ENCODE data around the gene P2RY8.
"Not testable (repeated sequence)": the region's sequence is repeated elsewhere in the genome, so short reads cannot be mapped to it uniquely, and the experiment has no call there.

The P2RY8 gene

DNA sequence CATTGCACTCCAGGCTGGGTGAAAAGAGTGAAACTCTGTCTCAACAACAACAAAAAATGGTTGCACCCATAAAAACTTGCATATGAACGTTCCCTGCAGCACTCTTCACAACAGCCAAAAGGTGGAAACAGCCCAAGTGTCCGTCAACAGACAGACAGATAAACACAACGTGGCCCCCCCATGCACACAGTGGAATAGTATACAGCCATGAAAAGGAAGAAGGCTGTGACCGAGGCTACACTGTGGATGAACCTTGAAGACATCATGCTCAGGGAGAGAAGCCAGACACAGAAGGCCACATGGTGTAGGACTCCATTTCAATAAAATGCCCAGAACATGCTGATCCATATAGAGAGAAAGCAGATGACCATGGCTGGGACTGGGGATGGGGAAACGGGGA lies 50.8 kb downstream of the P2RY8 start:
- no peak for DNase-seq

DNA sequence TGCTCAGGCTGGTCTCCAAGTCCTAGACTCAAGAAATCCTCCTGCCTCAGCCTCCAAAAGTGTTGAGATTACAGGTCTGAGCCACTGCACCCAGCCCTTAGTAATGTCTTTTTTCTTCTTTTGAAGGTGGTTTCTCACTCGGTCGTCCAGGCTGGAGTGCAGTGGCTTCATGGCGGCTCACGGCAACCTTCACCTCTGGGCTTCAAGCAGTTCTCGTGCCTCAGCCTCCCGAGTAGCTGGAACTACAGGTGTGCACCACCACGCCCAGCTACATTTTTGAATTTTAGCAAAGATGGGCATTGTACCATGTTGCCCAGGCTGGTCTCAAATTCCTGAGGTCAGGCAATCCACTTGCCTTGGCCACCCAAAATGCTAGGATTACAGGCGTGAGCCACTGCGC lies 52.0 kb downstream of the P2RY8 start:
- peak in 1 of 4 experiments; percentile 26 for DNase-seq

DNA sequence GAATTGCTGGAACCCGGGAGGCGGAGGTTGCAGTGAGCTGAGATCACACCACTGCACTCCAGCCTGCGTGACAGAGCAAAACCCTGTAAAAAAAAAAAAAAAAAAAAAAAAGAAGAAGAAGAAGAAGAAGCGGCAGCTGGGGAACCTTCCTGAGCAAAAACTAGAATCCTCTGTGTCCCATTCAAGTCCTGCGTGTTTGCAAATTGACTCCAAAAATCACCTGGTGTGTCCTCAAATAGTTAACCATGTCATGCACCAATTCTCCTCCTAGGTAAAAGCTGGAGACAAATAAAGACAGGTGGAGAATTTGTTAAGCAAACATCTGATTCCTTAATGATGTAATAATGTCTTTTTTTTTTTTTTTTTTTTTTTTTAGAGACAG lies 52.4 kb downstream of the P2RY8 start:
- DNase-seq = peak; percentile 38 to 68 (median 52)

DNA sequence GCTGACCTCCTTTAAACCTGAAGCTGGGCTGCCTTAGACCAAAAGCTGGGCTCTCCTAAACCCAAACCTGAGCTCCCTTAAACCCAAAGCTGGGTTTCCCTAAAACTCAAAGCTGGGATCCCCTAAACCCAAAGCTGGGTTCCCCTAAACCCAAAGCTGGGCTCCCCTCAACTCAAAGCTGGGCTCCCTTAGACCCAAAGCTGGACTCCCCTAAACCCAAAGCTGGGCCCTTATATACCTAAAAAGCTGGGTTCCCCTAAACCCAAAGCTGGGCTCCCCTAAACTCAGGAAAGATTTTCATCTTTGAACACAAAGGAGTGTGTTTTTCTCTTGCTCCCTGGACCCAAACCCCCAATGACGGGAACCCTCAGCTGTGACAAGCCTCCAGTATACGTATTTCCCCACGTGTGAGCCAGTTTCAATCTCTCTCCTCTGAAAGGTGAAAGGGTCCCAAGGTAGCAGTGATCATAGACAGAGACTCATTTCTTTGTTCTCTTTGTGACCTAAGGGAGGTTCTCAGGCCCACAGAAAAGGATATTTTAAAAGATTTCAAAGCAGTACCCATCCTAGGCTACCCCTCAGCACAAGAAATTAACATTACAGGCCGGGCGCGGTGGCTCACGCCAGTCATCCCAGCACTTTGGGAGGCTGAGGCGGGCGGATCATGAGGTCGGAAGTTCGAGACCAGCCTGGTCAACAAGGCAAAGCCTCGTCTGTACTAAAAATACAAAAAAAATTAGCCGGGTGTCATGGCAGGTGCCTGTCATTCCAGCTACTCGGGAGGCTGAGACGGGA lies 52.9 kb downstream of the P2RY8 start:
- no peak for DNase-seq

DNA sequence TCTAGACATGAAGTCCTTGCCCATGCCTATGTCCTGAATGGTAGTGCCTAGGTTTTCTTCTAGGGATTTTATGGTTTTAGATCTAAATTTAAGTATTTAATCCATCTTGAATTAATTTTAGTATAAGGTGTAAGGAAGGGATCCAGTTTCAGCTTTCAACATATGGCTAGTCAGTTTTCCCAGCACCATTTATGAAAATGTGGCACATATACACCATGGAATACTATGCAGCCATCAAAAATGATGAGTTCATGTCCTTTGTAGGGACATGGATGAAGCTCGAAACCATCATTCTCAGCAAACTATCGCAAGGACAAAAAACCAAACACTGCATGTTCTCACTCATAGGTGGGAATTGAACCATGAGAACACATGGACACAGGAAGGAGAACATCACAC lies 54.5 kb downstream of the P2RY8 start:
- DNase-seq = not testable (repeated sequence)

DNA sequence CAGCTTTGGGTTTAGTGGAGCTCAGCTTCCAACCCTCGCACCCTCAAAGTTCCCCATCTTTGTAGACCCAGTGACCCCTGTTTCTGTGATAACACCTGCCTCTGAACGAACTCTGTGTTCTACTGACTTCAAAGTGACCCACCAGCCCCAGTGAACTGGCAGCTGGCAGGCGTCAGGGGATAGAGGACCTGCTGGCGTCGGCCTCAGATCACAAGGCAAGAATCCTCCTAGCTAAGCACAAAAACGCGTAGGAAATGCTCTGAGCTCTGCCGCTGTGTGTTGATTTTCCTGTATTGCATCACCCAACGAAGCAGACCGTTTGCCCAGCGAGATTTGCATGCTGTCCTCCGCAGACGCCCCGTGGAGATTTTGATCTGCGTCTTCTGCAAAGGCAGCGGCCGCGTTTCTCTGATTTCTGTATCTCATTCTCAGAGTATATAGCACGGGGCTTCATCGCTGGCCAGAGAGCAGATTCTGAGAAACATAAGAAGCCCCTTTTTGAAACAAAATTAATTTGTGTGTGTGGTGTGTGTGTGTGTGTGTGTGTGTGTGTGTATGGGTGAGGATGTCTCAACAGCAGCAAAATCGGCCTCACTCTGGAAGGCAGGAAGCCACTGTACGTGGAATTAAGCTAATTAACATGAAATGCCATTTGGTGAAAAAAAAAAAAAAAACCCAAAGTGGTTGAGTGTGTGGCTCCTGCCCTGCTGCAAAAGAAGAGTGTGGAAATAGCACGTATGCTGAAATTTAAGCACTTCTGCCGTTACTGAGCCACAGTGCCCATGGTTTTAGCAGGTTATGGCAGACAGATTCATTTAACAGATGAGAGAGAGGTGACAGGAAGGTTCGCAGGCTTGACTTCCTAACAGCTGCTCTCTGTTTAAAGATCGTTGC lies 55.1 kb downstream of the P2RY8 start:
- DNase-seq = peak; percentile 93 to 97 (median 95)

DNA sequence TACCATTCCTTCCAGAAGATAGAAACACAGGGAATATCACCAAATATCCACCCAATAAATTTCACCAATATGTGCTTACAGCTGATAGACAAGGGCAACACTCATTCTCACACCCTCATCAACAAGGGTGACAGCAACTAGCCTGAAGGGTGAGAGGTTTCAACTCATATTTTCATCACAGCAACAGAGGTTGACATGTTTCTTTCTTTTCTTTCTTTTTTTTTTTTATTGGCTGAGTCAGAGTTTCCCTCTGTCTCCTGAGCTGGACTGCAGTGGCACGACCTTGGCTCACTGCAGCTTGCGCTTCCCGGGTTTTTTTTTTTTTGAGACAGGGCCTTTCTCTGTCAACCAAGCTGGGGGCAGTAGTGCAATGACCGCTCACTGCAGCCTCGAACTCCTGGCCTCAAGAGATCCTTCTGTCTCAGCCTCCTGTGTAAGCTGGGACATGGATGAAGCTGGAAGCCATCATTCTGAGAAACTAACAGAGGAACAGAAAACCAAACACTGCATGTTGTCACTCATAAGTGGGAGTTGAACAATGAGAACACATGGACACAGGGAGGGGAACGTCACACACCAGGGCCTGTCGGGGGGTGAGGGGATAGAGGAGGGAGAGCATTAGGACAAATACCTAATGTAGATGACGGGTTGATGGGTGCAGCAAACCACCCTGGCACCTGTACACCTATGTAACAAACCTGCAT lies 56.8 kb downstream of the P2RY8 start:
- DNase-seq = peak in 1 of 4 experiments; percentile 44

DNA sequence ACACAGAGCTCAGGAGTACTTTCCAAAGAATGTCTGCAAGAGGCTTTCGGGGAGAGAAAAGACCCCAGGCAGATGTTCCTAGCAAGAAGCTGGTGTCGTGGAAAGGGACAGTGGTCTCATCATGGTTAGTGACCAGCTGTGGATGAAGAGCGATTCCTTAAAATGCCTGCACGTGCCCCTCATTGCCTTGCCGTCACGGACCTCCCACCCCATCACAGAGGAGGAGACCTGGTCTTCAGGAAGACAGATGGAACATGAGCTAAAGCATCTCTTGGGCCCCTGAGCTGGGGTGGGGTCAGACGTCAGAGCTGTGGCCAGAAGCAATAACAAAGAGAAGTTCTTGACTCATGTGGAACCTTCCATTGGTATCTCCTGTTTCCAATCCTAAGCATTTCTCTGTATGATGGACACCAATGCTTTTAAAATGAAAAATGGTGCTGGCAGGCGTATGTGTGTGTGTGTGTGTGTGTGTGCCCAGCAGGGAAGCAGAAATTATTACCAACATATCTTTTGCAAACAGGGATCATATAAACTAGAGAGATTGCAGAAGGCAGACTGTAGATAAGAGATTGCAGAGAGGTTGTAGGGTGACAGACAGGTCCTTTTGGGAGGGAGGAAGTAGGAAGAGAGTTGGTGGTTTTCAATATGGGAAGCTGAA lies 59.1 kb downstream of the P2RY8 start:
- no peak for DNase-seq

DNA sequence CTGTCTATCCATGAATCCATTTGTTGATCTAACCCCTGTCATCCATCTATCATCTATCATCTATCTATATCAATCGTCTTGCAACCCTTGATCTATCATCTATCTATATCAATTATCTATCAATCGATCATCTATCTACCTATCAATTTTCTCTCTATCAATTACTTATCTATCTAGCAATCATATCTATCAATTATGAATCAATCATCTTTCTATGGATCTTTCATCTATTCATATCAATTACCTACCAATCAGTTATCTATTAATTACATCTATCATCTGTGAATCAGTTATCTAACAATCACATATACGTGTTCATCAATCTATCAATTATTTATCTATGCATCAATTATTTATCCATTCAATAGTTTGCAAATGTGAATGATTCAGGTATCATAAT lies 59.8 kb downstream of the P2RY8 start:
- DNase-seq = no peak

DNA sequence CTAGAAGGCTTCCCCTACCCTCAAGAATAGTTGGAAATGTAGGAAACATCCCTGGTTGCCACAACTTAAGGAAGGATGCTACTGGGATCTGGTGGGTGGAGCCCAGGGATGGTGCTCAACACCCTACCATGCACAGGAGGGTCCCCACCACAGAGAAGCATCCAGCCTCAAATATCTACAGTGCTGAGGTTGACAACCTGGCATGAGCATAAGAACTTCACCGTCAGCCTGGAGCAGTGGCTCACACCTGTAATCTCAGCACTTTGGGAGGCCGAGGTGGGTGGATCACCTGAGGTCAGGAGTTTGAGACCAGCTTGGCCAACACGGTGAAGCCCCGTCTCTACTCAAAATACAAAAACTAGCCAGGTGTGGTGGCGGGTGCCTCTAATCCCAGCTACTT lies 60.3 kb downstream of the P2RY8 start:
- DNase-seq = no peak

DNA sequence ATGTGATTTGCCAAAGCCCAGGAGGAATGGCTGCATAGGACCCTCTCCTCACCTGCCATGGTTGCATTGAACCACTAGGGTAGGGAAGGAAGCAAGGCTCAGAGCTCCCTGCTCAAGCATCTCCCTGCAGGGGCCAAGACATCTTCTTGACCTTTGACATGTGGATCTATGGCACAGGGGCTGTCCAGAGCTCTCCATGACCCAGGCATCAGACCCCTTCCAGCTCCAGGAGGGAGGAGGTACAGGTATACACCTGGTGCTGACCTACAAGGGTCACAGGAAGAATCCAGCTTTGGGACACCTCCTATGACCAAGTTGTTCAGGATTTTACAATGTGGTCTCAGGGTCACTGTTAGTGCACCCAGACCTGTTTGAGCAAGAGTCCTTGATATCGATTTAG lies 61.1 kb downstream of the P2RY8 start:
- DNase-seq = no peak

DNA sequence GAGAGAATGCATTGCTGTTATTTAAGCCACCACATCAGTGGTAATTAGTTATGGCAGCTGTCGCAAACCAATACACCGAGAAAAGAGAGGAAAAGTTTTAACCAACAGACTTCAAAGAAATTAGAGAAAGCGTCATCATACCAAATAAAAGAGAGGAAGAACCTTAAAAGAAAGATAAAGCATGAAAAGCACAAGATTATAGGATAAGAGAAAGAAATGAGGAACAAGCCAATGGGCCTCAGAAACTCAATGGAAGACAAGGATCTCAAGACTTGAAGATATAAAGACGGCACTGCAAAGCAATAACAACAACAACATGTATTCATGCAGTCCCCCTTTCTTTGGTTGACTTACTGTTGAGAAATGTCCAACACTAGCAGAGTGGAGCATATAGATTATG lies 61.5 kb downstream of the P2RY8 start:
- DNase-seq = no peak

DNA sequence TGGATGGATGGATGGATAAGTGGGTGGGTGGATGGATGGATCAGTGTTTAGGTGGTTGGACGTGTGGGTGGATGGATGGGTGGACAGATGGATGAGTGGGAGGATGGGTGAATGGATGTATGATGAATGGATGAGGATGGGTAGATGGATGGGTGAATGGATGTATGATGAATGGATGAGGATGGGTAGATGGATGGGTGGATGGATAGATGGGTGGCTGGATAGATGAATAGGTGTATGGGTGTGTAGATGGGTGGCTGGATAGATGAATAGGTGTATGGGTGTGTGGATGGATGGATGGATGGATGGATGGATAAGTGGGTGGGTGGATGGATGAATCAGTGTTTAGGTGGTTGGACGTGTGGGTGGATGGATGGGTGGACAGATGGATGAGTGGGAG lies 62.4 kb downstream of the P2RY8 start:
- not testable (repeated sequence) for DNase-seq

DNA sequence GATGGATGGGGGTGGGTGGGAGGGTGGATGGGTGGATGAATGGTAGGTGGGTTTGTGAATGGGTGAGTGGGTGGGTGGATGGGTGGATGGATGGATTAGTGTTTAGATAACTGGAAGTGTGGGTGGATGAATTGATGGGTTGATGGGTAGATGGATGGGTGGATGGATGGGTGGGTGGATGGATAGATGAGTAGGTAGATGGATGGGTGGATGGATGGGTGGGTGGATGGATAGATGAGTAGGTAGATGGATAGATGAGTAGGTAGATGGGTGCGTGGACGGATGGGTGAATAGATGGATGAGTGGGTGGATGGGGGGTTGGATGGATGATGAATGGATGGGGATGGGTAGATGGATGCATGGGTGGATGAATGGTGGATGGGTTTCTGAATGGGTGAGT lies 64.0 kb downstream of the P2RY8 start:
- no peak for DNase-seq

DNA sequence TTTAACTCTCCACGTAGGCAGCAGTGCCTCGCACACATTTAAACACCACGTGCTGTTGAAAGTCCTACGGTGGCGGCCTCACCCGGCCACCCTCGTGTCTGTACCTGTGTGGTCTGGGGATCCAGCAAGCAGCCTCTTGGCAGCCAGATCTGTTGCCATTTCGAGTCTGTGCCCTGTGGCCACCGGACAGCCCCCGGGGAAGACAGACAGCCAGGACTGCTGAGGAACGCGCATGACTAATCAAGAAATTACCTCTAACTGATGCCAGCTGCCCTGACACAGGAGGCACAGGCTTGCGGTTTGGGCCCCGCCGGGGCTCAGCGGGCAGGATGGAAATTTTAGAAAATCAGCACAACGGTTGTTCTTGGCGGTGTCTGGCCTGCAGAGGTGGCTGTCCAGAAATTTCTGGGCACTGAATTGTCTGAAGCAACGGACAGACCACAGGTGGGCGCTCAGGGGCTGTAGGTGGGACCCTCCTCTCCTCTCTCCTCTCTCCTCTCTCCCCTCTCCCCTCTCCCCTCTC lies 68.7 kb downstream of the P2RY8 start:
- peak in 3 of 4 experiments; percentile 27 to 46 (median 27) for DNase-seq

DNA sequence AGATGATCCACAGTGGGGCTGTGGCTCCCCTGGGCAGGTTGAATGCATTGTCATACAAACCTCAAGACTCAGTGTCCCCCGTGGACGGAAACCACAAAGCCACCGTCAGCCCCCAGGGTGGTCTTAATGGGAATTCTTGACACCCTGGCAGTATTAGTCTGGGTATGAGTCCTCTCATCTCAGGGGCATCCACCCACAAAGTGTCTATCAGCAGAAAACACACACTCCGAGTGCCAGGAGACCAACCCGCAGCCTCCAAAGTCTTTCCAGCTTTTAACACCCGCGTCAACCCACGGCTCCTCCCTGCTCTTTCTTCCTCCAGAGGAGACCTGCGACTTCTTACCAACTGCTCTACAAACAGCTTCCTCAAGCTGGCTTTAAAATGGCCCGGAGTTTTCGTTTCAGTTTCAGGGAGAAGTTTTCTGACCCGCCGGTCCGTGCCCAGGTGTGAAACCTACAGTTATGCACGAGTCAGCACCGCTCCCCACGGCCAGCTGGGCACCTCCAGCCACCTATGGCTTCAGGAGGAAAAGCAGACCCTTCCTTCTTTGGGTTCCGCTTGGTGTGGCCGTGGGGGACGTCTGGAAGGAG lies 69.9 kb downstream of the P2RY8 start:
- peak; percentile 55 to 71 (median 64) for DNase-seq

DNA sequence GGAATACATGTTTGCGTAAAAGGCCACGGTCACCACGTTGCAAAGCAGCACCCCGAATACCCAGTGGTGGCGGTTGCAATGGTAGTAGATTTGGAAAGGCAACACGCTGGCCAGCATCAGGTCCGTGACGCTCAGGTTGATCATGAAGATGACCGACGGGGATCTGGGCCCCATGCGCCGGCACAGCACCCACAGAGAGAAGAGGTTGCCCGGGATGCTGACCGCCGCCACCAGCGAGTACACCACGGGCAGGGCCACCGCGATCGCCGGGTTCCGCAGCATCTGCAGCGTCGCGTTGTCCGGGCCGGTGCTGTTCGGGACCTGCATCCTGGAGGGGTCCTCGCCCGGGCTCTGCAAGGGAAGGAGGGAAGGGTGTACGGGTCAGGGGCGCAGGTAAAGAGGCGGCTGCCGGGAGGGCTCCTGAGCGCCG lies 70.7 kb downstream of the P2RY8 start:
- no peak for DNase-seq

DNA sequence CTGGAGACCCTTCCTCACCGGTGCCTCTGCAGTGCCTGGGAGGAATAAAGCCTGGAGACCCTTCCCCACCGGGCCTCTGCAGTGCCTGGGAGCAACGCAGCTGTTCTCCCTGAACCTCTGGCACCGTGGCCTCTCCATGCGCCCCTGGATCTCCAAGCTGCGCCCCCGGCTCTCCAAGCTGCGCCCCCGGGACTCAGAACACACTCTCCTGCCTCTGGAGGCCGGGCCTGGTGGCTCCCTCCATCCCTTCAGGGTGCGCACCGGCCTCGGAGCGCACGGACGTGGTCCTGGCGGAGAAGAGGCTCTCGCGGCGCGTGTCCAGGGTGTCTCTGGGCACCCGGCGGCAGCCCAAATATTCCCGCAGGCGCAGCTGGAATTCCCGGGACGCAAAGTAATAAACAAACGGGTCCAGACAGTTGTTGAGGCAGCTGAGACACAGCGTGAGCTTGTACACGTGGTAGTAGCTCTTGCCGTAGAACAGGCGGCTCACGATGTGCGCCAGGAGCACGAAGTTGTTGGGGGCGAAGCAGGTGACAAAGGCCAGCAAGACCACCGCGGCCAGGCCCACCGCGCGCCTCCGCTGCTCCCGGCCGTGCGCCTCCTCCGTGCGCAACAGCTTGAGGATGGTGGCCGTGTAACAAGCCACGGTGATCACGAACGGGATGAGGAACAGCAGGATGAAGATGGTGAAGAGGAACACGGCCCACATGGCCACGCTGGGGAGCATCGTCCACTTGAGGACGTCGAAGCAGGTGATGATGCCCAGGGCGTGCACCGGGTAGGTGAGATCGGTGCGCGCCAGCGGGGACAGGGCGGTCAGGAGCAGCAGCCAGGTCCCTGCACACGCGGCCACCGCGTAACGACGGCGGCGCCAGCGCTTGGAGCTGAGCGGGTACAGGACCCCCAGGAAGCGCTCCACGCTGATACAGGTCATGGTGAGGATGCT lies 71.4 kb downstream of the P2RY8 start:
- no peak for DNase-seq

DNA sequence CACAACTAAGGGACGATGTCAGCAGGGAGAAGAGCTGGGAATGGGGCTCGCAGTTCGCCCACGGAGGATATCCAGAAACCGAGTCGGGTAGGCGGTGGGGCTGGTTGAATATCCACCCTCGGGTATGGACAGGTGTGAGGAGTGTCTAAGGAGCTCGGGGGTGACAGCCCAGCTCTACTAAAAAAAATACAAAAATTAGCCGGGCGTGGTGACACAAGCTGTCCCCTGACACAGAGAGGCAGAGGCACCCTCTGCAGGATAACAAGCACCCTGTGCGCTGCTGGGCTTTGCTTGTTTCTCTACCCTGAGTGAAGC lies 72.1 kb downstream of the P2RY8 start:
- DNase-seq = no peak

DNA sequence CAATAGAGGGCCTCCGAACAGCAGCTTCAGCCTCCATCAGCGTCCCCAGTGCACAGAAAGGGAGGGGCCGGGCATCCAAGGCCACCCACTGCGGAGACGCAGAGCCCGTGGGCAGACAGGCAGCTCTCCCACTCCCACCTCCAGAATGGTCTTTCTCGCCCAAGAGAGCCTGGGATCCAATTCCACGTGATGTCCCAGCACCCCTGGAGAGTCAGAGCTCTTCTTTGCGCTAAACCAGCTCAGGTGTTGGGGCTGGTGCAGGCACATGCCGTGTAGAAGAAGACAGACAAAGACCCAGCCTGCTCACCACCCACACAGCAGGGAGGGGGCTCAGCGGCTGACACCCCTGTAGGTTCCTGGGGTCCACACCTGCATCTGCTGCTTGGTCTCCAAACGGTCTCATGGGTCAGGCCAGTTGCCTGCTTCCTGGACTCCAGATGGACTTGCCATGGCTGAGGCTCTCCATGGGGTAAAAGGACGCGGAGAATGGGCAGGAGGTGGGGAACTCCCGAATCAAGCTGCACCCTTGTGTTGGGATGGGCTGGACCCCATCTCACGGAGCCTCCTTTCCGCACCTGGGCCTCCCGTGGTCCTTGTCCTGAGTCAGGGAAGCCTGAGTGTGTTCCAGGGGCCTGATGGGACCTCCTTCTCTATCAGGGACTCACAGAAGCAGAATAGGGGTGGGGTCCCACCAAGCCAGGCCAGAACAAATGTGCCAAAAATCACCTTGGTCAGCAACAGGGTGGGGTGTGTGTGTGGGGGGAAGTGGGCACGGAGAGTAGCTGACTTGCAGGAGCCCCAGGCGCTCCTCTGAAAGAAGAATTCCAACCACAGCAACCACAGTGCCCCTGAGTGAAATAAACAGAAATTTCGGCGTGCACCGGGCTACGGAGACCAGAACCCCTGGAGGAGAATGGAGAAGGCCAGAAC lies 72.7 kb downstream of the P2RY8 start:
- no peak for DNase-seq
